GM03348 (cell line): Measurements from ENCODE around the gene UTP14A.

ENCODE experiments used
- DNase-seq: peaks from one replicate; pipeline ENCODE4 v3.0.0; 2012; ENCODE audit warnings: low spot score

Gene UTP14A

GRCh38 chrX:129953334-129953648 lies 47.3 kb downstream of the UTP14A start:
- DNase-seq, result no peak

- DNase-seq, result no peak
Measured at GRCh38 chrX:129953881-129954280, 47.9 kb downstream of the UTP14A start.

DNA sequence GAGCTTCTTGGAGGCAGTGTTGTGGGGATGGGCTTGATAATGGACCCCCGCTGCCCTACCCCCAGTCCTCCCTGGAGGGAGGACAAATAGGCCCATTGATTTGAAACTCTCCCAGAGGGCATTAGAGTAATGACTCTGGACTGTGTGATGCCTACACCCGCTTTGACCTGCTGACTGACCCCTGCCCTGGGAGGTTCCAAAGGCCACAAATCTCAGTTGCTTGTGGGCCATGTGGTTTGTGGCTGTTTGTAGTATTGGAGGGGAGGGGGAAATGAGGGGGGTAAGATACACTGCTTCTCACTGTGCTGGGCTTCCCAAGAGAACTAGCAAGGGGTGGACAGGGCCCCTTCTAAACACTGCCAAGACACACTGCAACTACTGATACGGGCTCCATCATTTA lies 48.8 kb downstream of the UTP14A start:
- no peak for DNase-seq

GRCh38 chrX:129955682-129956081 lies 49.7 kb downstream of the UTP14A start:
- DNase-seq, result no peak

DNA sequence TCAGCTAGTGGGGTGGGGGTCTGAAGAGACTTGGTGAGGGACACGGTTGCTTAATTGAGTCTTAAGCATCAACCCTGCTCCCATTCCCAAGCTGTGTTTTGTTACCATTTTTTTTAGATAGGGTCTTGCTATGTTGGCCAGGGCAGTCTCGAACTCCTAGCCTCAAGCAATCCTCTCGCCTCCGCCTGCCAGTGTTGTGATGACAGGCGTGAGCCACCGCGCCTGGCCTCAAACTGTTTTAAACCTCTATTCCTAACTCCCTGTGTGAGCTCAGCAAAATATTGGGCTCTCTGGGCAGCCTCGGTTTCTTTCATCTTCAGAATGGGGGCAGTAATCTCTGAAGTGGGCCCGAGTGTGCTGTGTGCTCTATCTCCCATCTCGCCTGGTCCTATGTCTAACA lies 50.2 kb downstream of the UTP14A start:
- DNase-seq, result no peak

DNA sequence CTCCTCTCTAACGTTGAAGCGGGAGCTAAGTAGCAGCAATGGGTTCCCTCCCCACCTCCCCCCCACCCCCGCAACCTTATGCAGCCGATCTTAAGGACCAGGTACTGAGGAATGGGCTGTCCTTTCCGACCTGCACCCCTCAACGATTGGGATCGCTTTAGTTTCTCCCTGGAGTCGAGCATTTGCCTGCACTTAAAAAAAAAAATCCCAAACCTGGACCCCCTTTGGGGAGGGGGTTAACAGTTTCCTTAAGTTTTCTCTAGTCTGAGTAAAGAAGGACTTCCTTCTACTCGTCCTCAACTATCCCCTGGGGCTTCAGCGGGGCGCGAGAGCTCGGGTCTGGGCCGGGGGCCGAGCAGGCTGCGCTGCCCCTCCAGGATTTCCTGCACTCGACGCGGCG lies 50.8 kb downstream of the UTP14A start:
- DNase-seq, result no peak

GRCh38 chrX:129957241-129958082 lies 51.5 kb downstream of the UTP14A start:
- peak; percentile 71 for DNase-seq

- no peak for DNase-seq
Measured at GRCh38 chrX:129958083-129958465, 52.1 kb downstream of the UTP14A start.

DNA sequence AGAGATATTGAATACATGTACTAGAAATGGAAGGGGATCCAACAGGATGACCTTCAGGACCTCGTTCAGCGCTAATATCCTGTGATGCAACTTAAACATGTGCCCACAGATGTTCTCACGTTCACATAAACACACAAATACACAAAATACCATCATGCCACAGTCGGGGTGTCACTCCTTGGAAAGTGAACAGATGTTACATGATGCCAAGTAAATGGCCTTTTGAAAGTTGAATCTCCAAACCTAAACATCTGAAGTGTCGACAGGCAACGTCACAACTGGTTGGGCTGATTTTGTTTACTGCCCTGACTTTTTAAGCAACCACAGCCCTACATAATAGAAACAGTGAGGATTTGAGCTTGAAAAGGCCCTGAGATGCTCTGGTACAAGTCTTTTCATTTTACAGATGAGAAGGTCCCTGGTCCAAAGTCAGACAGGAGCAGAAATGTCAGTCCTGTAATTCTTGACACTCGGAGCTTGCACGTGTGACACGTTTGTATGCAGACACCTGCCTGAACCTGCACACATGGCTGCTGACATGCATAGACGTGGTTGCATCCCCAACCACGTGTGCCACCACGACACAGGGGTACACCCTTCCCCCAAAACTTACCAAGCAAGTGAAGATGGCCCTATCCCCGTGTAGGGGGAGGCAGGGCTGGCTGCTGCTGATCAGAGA lies 53.0 kb downstream of the UTP14A start:
- no peak for DNase-seq

- DNase-seq, result peak; percentile 48
Measured at GRCh38 chrX:129959493-129959832, 53.5 kb downstream of the UTP14A start.

GRCh38 chrX:129961180-129962083 lies 55.5 kb downstream of the UTP14A start:
- no peak for DNase-seq

DNA sequence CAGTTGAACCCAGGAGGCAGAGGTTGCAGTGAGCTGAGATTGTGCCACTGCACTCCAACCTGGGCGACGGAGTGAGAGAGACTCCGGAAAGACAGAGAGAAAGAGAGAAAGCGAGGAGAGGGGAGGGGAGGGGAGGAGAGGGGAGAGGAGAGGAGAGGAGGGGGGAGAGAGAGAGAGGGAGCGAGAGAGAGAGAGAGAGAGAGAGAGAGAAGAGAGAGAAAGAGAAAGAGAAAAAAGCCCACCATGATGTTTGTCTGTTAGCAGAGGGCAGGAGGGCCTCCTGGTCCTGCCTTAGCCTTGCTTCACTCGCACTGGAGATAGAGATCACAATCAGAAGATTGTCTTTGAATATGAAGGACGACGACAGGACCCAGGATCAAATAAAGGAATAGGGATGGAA lies 57.8 kb downstream of the UTP14A start:
- DNase-seq, result no peak

DNA sequence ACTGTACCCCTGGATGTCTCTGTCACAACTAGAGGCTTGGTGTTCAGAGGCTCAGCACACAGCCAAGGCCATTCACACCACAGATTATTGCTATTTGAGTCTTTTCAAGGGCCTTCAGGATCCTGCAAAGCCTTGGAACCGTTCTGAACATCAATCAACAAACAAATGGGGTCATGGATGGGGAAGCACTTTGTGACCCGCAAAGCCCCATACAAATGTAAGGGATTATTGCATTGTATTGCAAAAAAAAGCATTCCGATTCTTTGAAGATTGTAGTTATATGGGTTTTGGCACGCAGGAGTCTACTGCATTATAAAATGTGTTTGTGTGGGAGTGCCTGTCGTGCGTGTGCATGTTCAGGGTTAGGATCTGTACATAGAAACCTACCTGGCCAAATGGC lies 59.2 kb downstream of the UTP14A start:
- no peak for DNase-seq

GRCh38 chrX:129968968-129969367 lies 63.0 kb downstream of the UTP14A start:
- DNase-seq, result no peak

DNA sequence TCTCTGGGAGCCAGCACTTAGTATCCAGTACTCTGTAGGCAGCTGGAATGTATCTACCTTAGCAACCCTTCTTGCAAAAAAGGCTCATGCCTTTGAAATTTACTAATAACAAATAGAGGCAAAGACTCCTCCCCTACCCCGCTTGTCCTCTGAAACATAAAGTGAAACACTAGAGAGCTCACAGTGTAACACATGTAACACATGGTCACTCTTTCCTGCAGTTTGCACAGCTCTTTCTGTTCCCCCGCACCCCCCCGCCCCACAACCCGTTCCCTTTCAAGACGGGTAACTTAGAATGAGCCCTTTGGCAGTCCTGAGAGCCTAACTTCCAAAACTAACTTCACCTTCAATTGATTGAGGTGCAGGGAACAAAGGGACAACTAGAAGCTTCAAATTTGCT lies 70.5 kb downstream of the UTP14A start:
- no peak for DNase-seq
